C4-2B (cell line): ENCODE results near the gene CTTN.

Source experiments
- CTCF ChIP-seq: fragments of 450-650 bp; conservative IDR thresholded peaks from 2 replicates; pipeline ENCODE4 v1.5.1; 2017; ENCODE audit warnings: mild to moderate bottlenecking
- ZFX ChIP-seq: fragments of 450-650 bp; IDR thresholded peaks from 2 replicates; pipeline ENCODE4 v1.6.1; 2017

GRCh38 chr11:70381350-70381749, 17.0 kb upstream of the CTTN start:
- TF ChIP-seq CTCF (no peak), ZFX (no peak)
